Transverse colon (tissue), 4 donors: ENCODE results near the gene COPRS. TPM values are rescaled to one million over a fixed set of nuclear protein-coding genes. Genes with fewer than 3 reads are reported as not detected.

ENCODE experiments used
- DNase-seq: peaks from one replicate; pipeline ENCODE4 v3.0.0-alpha.2; 2019
- H3K27ac ChIP-seq, 4 donors: fragments of 200-600 bp; sonication (generic); 2 replicates each; pipeline ENCODE4 v1.5.1; 2016 to 2018; ENCODE audit warnings: inconsistent platforms in 4 of 4
- H3K27me3 ChIP-seq: fragments of 200-600 bp; sonication (generic); 2 replicates; pipeline ENCODE4 v1.5.1; 2017; ENCODE audit warnings: inconsistent platforms
- H3K36me3 ChIP-seq, 4 donors: fragments of 200-600 bp; sonication (generic); 2 replicates each; pipeline ENCODE4 v1.5.1; 2017 to 2019; ENCODE audit warnings: inconsistent platforms in 4 of 4
- H3K4me1 ChIP-seq, 4 donors: fragments of 200-600 bp; sonication (generic); 2 replicates each; pipeline ENCODE4 v1.5.1; 2017 to 2020; ENCODE audit warnings: inconsistent platforms in 4 of 4
- H3K4me3 ChIP-seq, 4 donors: fragments of 200-600 bp; sonication (generic); 1 replicate in 1 of 4; 2 replicates in 3 of 4; pipeline versions ENCODE4 v1.5.1 to v1.6.1; 2017 to 2019; ENCODE audit warnings: inconsistent platforms in 4 of 4
- H3K9me3 ChIP-seq, 2 donors: fragments of 200-600 bp; sonication (generic); 2 replicates each; pipeline ENCODE4 v1.5.1; 2017 to 2019; ENCODE audit warnings: inconsistent platforms in 2 of 2
- EP300 ChIP-seq: sonication (generic); formaldehyde crosslinking; IDR thresholded peaks from one replicate; pipeline ENCODE4 v1.6.1; 2017; ENCODE audit warnings: antibody characterized with exemption, low read depth
- POLR2A ChIP-seq: fragments of 450-650 bp; IDR thresholded peaks from one replicate; pipeline ENCODE4 v1.6.1; 2016; ENCODE audit warnings: antibody characterized with exemption, mild to moderate bottlenecking, moderate library complexity
- POLR2AphosphoS5 ChIP-seq, 3 donors: sonication (generic); formaldehyde crosslinking; IDR thresholded peaks; one replicate each; pipeline ENCODE4 v1.6.1; 2016; ENCODE audit warnings: antibody characterized with exemption in 3 of 3
- WGBS, 2 donors: methylation state at CpG; one replicate each; pipeline ENCODE4 v1.1.5; 2018; ENCODE audit warnings: low coverage in 1 of 2; 5-methylcytosine and 5-hydroxymethylcytosine counted together
- in situ Hi-C, 4 donors: fragments of 200-750 bp; cut with MboI; loops; one replicate each; pipeline versions ENCODE4 v1.15.0 to v1.15.1; 2017; ENCODE audit warnings: low sequenced_read_pairs in 3 of 4, low pct_ligation_motif_present in 1 of 4, low pct_unique_long_range_greater_than_20kb in 1 of 4
- intact Hi-C: fragments of 100-400 bp; cut with DNase I; formaldehyde crosslinking; loops from one replicate; pipeline ENCODE4 v1.15.1; 2023; ENCODE audit warnings: low total_unique reads
- total RNA-seq, 4 donors: library from RNA; depleted of rRNA; stranded (reverse); fragments of >200 nt; gene quantifications; one replicate each; pipeline ENCODE4 v1.1.0, GENCODE V29; 2016
- TF ChIP-seq, protein P1 (sequence below), 5 experiments: fragments of 200-600 bp in 3 of 5; fragments of 450-650 bp in 2 of 5; sonication (generic) in 3 of 5; IDR thresholded peaks; 1 replicate in 2 of 5; 2 replicates in 3 of 5; pipeline ENCODE4 v1.5.1; 2016 to 2017; ENCODE audit warnings: antibody characterized with exemption in 5 of 5, inconsistent platforms in 3 of 5, mild to moderate bottlenecking in 2 of 5, moderate library complexity in 1 of 5

Gene COPRS, protein sequence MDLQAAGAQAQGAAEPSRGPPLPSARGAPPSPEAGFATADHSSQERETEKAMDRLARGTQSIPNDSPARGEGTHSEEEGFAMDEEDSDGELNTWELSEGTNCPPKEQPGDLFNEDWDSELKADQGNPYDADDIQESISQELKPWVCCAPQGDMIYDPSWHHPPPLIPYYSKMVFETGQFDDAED
- 10 to 100 TPM; 19.8 to 43.8 (median 38.2) TPM for total RNA-seq

DNA sequence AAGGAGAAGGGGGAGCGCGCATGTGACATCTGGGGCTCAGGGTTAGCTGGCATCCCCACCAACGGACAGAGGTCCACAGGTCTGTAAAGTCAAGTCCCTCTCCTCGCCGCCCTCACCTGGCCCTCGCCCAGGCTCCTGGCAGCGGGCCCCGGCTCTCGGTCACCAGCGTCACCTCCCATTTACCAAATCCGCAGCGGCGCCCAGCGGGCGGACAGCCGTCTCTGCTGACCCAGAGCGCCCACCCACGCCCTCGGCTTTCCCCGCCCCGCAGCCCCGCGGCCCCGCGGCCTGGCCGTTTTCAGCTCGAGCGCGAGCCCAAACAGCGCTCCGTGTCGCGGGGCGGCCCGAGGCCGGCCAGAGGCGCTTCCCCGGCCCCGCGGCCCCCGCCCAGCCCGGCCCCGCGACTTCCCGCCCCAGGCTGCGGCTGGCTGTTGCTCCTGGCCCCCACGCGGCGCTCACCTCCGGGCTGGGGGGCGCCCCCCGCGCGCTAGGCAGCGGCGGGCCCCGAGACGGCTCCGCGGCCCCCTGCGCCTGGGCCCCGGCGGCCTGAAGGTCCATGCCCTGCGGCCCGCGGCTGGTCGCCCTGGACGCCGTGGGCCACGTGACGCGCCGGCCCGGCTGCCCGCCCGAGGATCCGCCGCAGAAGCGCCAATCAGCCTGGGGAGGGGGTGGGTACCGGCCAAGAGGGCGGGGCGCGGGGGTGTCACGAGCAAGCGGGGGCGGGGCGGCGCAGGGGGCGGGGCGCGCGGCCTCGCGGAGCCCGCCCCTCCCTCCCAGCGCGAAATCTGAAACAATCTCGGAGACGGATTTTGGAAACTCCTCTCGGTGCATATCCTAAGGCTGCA, at the start of gene COPRS:
TSS of gene COPRS (minus strand) at position 603 of the 845 bp plus-strand sequence. CDS start at position 558, 45 bp downstream.
- Histone ChIP-seq H3K4me3 (peak within 1 kb of the TSS; percentile 27 to 90 (median 78)), H3K4me1 (peaks cover 6 to 24% (median 17%) of the 10 kb centered on the region in 4 donors), H3K9me3 (no peaks in the 10 kb centered on the region), H3K27me3 (no peaks in the 10 kb centered on the region), H3K27ac (peak within 1 kb of the TSS; percentile 80 to 92 (median 86)), H3K36me3 (peaks cover 0 to 14% (median 4%) of the 10 kb centered on the region in 4 donors)
- TF ChIP-seq POLR2AphosphoS5 (IDR thresholded peaks at IDR 0.05) (peak; percentile 30 to 49 (median 46)), EP300 (no peak)
- intact Hi-C loops = loop anchor here (5.0 kb wide), 2 partner anchors 302 to 422 kb away; no protein-coding TSS in a partner anchor
- WGBS, 2 donors = 2% methylated on average over 37 of the region's 100 CpGs; no CpG with 5 or more reads in 1 of the 2 donors
- in situ Hi-C loops = no loop called here
- DNase-seq = peak; percentile 91

DNA sequence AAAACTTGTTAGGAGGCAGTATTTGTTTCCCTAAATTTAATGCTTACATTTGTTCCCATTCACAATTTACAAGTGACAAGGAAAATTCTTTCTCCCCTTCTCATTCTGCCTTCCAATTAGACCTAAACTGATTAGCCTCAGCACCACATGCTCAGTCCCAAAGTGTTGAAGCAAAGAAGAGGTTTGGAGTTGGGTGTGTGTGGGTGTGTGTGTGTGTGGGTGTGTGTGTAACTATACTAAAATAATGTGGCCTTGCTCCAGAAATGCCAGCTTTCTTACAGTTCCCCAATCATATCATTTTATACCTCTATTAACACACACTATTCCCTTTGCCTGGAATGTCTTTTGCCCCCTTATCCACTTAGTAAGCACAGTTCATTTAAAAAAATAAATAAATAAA, 49.3 kb upstream of the COPRS start:
- Histone ChIP-seq H3K4me3 (no peak overlapping the region), H3K27ac (no peak overlapping the region), H3K4me1 (peaks cover 0 to 15% (median 7%) of the 10 kb centered on the region in 4 donors), H3K27me3 (peaks cover 10% of the 10 kb centered on the region), H3K36me3 (no peaks in the 10 kb centered on the region), H3K9me3 (no peaks in the 10 kb centered on the region)
- no peak for DNase-seq
- intact Hi-C loops = no loop called here
- in situ Hi-C loops = no loop called here
- TF ChIP-seq POLR2A (no peak), POLR2AphosphoS5 (IDR thresholded peaks at IDR 0.05) (no peak), EP300 (no peak)
- TF ChIP-seq, protein P1, sequence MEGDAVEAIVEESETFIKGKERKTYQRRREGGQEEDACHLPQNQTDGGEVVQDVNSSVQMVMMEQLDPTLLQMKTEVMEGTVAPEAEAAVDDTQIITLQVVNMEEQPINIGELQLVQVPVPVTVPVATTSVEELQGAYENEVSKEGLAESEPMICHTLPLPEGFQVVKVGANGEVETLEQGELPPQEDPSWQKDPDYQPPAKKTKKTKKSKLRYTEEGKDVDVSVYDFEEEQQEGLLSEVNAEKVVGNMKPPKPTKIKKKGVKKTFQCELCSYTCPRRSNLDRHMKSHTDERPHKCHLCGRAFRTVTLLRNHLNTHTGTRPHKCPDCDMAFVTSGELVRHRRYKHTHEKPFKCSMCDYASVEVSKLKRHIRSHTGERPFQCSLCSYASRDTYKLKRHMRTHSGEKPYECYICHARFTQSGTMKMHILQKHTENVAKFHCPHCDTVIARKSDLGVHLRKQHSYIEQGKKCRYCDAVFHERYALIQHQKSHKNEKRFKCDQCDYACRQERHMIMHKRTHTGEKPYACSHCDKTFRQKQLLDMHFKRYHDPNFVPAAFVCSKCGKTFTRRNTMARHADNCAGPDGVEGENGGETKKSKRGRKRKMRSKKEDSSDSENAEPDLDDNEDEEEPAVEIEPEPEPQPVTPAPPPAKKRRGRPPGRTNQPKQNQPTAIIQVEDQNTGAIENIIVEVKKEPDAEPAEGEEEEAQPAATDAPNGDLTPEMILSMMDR (IDR thresholded peaks at IDR 0.05) = no peak

DNA sequence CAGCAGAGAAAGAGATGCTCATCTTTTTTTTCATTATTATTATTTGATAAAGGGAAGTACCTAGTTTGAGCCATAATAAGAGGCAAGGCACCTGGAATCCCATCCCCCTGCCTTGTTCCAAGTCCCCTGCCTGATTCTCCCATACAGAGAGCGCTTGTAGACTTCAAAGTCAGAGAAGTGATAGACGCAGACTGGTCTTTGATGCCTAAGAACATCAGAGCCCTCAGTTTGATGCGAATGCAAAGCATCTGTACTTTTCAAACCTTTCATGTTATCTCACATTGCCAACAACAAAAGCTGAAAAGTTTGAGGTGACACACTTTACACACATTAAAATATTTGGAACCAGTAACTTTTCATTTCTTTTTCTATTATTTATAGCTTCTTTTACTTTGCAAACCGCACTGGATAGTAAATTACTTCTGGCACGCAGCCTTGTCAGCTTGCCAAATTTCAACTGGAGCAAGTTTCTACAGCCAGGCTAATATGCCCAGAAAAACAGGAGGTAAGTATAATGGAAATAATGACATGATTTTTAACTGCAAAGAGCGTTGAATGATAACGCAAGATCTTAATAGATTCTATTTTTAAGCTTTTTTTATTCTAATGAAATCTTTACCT, 48.4 kb upstream of the COPRS start:
- peaks cover 10% of the 10 kb centered on the region for H3K27me3 ChIP-seq
- H3K9me3 ChIP-seq = no peaks in the 10 kb centered on the region
- H3K27ac ChIP-seq = no peak overlapping the region
- H3K36me3 ChIP-seq = no peaks in the 10 kb centered on the region
- intact Hi-C loops = no loop called here
- in situ Hi-C loops = no loop called here
- peak; percentile 40 for DNase-seq
- WGBS, 2 donors = 5 to 14% methylated on average over 7 of the region's 7 CpGs
- H3K4me1 ChIP-seq = peaks cover 0 to 15% (median 7%) of the 10 kb centered on the region in 4 donors
- TF ChIP-seq POLR2A (no peak), POLR2AphosphoS5 (IDR thresholded peaks at IDR 0.05) (no peak)
- TF ChIP-seq, protein P1 (IDR thresholded peaks at IDR 0.05) = no peak
- H3K4me3 ChIP-seq = no peak overlapping the region

DNA sequence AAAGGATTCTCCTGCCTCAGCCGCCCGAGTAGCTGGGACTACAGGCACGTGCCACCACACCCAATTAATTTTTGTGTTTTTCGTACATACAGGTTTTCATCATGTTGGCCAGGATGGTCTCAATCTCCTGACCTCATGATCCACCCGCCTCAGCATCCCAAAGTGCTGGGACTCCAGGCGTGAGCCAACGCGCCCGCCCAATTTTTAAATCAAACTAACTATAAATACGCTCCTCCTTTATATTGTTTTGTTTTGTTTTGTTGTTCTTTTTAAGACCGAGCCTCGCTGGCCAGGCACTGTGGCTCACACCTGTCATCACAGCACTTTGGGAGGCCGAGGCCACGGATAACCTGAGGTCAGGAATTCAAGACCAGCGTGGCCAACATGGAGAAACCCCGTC, 44.4 kb upstream of the COPRS start:
- in situ Hi-C loops (no loop called here), intact Hi-C loops (no loop called here)
- DNase-seq = no peak
- peaks cover 0 to 10% (median 4%) of the 10 kb centered on the region in 4 donors for H3K36me3 ChIP-seq
- TF ChIP-seq EP300 (no peak), POLR2AphosphoS5 (IDR thresholded peaks at IDR 0.05) (no peak), POLR2A (no peak)
- TF ChIP-seq, protein P1 (IDR thresholded peaks at IDR 0.05) = no peak
- peaks cover 4 to 33% (median 16%) of the 10 kb centered on the region in 4 donors for H3K4me1 ChIP-seq
- H3K4me3 ChIP-seq = no peak overlapping the region
- 92 to 93% methylated on average over 10 to 16 of the region's 16 CpGs for WGBS, 2 donors
- H3K27me3 ChIP-seq = peaks cover 6% of the 10 kb centered on the region
- no peak overlapping the region for H3K27ac ChIP-seq
- no peaks in the 10 kb centered on the region for H3K9me3 ChIP-seq
